Measurements from ENCODE around the gene MNX1.

MNX1 gene

GRCh38 chr7:157041514-157042277 is 31.2 kb upstream of the MNX1 start:
- Histone ChIP-seq H3K4me1 (ENCODE audit: insufficient read depth, low read length) (no peaks in the 10 kb centered on the region), H3K36me3 (ENCODE audit: insufficient read depth, low read length) (no peaks in the 10 kb centered on the region), H3K9ac (ENCODE audit: low read depth, low read length) (no peak overlapping the region), H2AFZ (ENCODE audit: low read depth, low read length) (no peak overlapping the region), H3K4me3 (ENCODE audit: low read depth in 1 of 2, low read length in 2 of 2) (no peak overlapping the region), H3K79me2 (ENCODE audit: insufficient read depth, low read length) (no peaks in the 10 kb centered on the region), H3K27me3 (ENCODE audit: insufficient read depth, low read length, poor library complexity) (no peaks in the 10 kb centered on the region), H3K4me2 (ENCODE audit: insufficient read depth, low read length) (no peak overlapping the region), H4K20me1 (ENCODE audit: insufficient read depth, low read length) (peaks cover 3% of the 10 kb centered on the region; the same call in 1 of the 2 replicates), H3K9me3 (ENCODE audit: insufficient read depth, low read length, severe bottlenecking) (no peaks in the 10 kb centered on the region), H3K27ac (ENCODE audit: low read length) (no peak overlapping the region)
- no peak for DNase-seq
- no peak for ATAC-seq (ENCODE audit: insufficient read depth, low read depth)
- TF ChIP-seq CTCF (IDR thresholded peaks at IDR 0.05; ENCODE audit: borderline replicate concordance, extremely low read depth, low read length, poor library complexity, severe bottlenecking) (no peak), EZH2 (IDR thresholded peaks at IDR 0.05; ENCODE audit: borderline replicate concordance, low read depth, low read length, severe bottlenecking) (no peak)

- no peaks in the 10 kb centered on the region for H3K27me3 ChIP-seq (ENCODE audit: insufficient read depth, low read length, poor library complexity)
- no peaks in the 10 kb centered on the region for H3K79me2 ChIP-seq (ENCODE audit: insufficient read depth, low read length)
- no peak overlapping the region for H3K27ac ChIP-seq (ENCODE audit: low read length)
- H3K36me3 ChIP-seq (ENCODE audit: insufficient read depth, low read length): no peaks in the 10 kb centered on the region
- ATAC-seq (ENCODE audit: insufficient read depth, low read depth) (no peak), DNase-seq (no peak)
- no peaks in the 10 kb centered on the region for H3K9me3 ChIP-seq (ENCODE audit: insufficient read depth, low read length, severe bottlenecking)
- H4K20me1 ChIP-seq (ENCODE audit: insufficient read depth, low read length): peaks cover 3% of the 10 kb centered on the region; the same call in 1 of the 2 replicates
- H3K9ac ChIP-seq (ENCODE audit: low read depth, low read length): no peak overlapping the region
- TF ChIP-seq EZH2 (IDR thresholded peaks at IDR 0.05; ENCODE audit: borderline replicate concordance, low read depth, low read length, severe bottlenecking) (no peak), CTCF (IDR thresholded peaks at IDR 0.05; ENCODE audit: borderline replicate concordance, extremely low read depth, low read length, poor library complexity, severe bottlenecking) (no peak)
- no peak overlapping the region for H2AFZ ChIP-seq (ENCODE audit: low read depth, low read length)
- H3K4me1 ChIP-seq (ENCODE audit: insufficient read depth, low read length): no peaks in the 10 kb centered on the region
- no peak overlapping the region for H3K4me3 ChIP-seq (ENCODE audit: low read depth in 1 of 2, low read length in 2 of 2)
- no peak overlapping the region for H3K4me2 ChIP-seq (ENCODE audit: insufficient read depth, low read length)
These were observed 30.5 kb upstream of the MNX1 start for GRCh38 chr7:157041004-157041403.

DNA sequence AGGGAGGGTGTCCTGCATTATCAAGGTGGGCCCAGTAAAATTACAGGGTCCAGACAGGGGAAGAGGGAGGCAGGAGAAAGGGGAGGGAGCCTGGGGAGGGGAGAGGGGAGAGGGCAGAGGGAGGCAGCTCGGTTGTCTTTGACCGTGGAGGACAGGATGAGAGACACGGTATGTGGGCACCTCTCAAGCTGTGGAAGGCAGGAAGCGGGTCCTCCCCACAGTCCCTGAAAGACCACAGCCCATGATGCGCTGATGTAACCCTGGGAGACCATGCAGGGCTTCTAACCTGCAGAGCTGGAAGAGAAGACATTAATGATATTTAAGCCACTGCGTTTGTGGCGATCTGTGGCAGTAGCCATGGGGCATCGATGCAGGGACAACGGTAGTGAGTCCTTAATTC is 27.2 kb upstream of the MNX1 start:
- Histone ChIP-seq H3K9me3 (ENCODE audit: insufficient read depth, low read length, severe bottlenecking) (no peaks in the 10 kb centered on the region), H3K79me2 (ENCODE audit: insufficient read depth, low read length) (no peaks in the 10 kb centered on the region), H3K27me3 (ENCODE audit: insufficient read depth, low read length, poor library complexity) (no peaks in the 10 kb centered on the region), H3K4me2 (ENCODE audit: insufficient read depth, low read length) (no peak overlapping the region), H3K4me3 (ENCODE audit: low read depth in 1 of 2, low read length in 2 of 2) (no peak overlapping the region), H3K36me3 (ENCODE audit: insufficient read depth, low read length) (no peaks in the 10 kb centered on the region), H3K27ac (ENCODE audit: low read length) (no peak overlapping the region), H2AFZ (ENCODE audit: low read depth, low read length) (no peak overlapping the region), H4K20me1 (ENCODE audit: insufficient read depth, low read length) (no peaks in the 10 kb centered on the region), H3K9ac (ENCODE audit: low read depth, low read length) (no peak overlapping the region), H3K4me1 (ENCODE audit: insufficient read depth, low read length) (no peaks in the 10 kb centered on the region)
- DNase-seq (peak; percentile 57), ATAC-seq (ENCODE audit: insufficient read depth, low read depth) (peak; percentile 94)
- TF ChIP-seq EZH2 (IDR thresholded peaks at IDR 0.05; ENCODE audit: borderline replicate concordance, low read depth, low read length, severe bottlenecking) (no peak), CTCF (IDR thresholded peaks at IDR 0.05; ENCODE audit: borderline replicate concordance, extremely low read depth, low read length, poor library complexity, severe bottlenecking) (no peak)

Measured in DND-41 (cell line).